GM18867 (cell line): ENCODE data around the gene NOM1.
"Not testable (repeated sequence)": the region's sequence is repeated elsewhere in the genome, so short reads cannot be mapped to it uniquely, and the experiment has no call there.

Experiments used
- ATAC-seq: cut with Tn5 transposase; IDR thresholded peaks from one replicate; pipeline ENCODE4 v1.9.1; 2021; ENCODE audit warnings: mild to moderate bottlenecking, moderate library complexity; ENCODE audit not compliant: unreplicated experiment

The NOM1 gene

GRCh38 chr7:156949541-156950380 lies at the start of gene NOM1:
TSS of gene NOM1 (plus strand) at chr7:156949712. CDS start at chr7:156949738, 26 bp downstream.
- peak; percentile 93 for ATAC-seq

- ATAC-seq, result not testable (repeated sequence)
Measured at GRCh38 chr7:156900093-156900492, 49.4 kb upstream of the NOM1 start.

- ATAC-seq, result no peak
Measured at GRCh38 chr7:156903232-156903909, 46.1 kb upstream of the NOM1 start.

- no peak for ATAC-seq
Measured at GRCh38 chr7:156906200-156906649, 43.3 kb upstream of the NOM1 start.

- ATAC-seq, result no peak
Measured at GRCh38 chr7:156907656-156908055, 41.9 kb upstream of the NOM1 start.

GRCh38 chr7:156909574-156910252 lies 39.8 kb upstream of the NOM1 start:
- ATAC-seq, result not testable (repeated sequence)

- peak; percentile 42 for ATAC-seq
Measured at GRCh38 chr7:156918635-156919034, 30.9 kb upstream of the NOM1 start.

- peak; percentile 41 for ATAC-seq
Measured at GRCh38 chr7:156919132-156919713, 30.3 kb upstream of the NOM1 start.

- ATAC-seq, result no peak
Measured at GRCh38 chr7:156920076-156920475, 29.4 kb upstream of the NOM1 start.

- ATAC-seq, result not testable (repeated sequence)
Measured at GRCh38 chr7:156920487-156921373, 28.8 kb upstream of the NOM1 start.

GRCh38 chr7:156922304-156922703 lies 27.2 kb upstream of the NOM1 start:
- not testable (repeated sequence) for ATAC-seq

- not testable (repeated sequence) for ATAC-seq
Measured at GRCh38 chr7:156925821-156926220, 23.7 kb upstream of the NOM1 start.

GRCh38 chr7:156927571-156928405 lies 21.7 kb upstream of the NOM1 start:
- ATAC-seq, result no peak

- no peak for ATAC-seq
Measured at GRCh38 chr7:156928406-156928747, 21.1 kb upstream of the NOM1 start.

GRCh38 chr7:156929789-156930539 lies 19.5 kb upstream of the NOM1 start:
- ATAC-seq, result no peak

GRCh38 chr7:156932006-156932405 lies 17.5 kb upstream of the NOM1 start:
- no peak for ATAC-seq

- ATAC-seq, result no peak
Measured at GRCh38 chr7:156935250-156935649, 14.3 kb upstream of the NOM1 start.

- ATAC-seq, result not testable (repeated sequence)
Measured at GRCh38 chr7:156936766-156937165, 12.7 kb upstream of the NOM1 start.
